ENCODE results near the gene POLD4.

GRCh38 chr11:67317205-67317887, 36.0 kb downstream of the POLD4 start:
- TF ChIP-seq SUZ12 (IDR thresholded peaks at IDR 0.05), result no peak
- no peak for TF ChIP-seq BHLHE40 (IDR thresholded peaks at IDR 0.05; ENCODE audit: borderline replicate concordance)
- TF ChIP-seq CTBP1 (IDR thresholded peaks at IDR 0.05; ENCODE audit: borderline replicate concordance), result no peak
- no peak for TF ChIP-seq SP1 (IDR thresholded peaks at IDR 0.05)
- TF ChIP-seq ELF4 (IDR thresholded peaks at IDR 0.05), result peak; percentile 83; the same call in 1 of the 2 replicates
- no peak for TF ChIP-seq LEF1 (IDR thresholded peaks at IDR 0.05; ENCODE audit: borderline replicate concordance)
- no peak for TF ChIP-seq HDGF (IDR thresholded peaks at IDR 0.05; ENCODE audit: borderline replicate concordance)
- no peak for TF ChIP-seq NFRKB (IDR thresholded peaks at IDR 0.05)
- no peak for TF ChIP-seq FOXA1 (IDR thresholded peaks at IDR 0.05)
- no peak for TF ChIP-seq FOXK2 (IDR thresholded peaks at IDR 0.05)
- peak; percentile 71 for TF ChIP-seq L3MBTL2 (conservative IDR thresholded peaks at IDR 0.05)

All from HEK293T (cell line).